Measurements from ENCODE around the gene NTM.

- TF ChIP-seq POLR2AphosphoS5 (IDR thresholded peaks at IDR 0.05; ENCODE audit: low read depth, low read length) = no peak
- no peak for TF ChIP-seq POLR2A (IDR thresholded peaks at IDR 0.05; ENCODE audit: low read depth, low read length)
- TF ChIP-seq TAF1 (IDR thresholded peaks at IDR 0.05; ENCODE audit: borderline replicate concordance, low read depth, low read length) = no peak
Observed at GRCh38 chr11:131412061-131412460, 41.6 kb downstream of the NTM start.

Data from GM12892 (cell line).